ENCODE results near the gene LIN37. TPM values are rescaled to one million over a fixed set of nuclear protein-coding genes. Genes with fewer than 3 reads are reported as not detected.

Gene LIN37
- total and polyA plus RNA-seq, 2 of the 13 experiments (the other 11 are each of a cell fraction or from before 2014, with no cell fraction given), result 6.3 to 8.7 TPM

DNA sequence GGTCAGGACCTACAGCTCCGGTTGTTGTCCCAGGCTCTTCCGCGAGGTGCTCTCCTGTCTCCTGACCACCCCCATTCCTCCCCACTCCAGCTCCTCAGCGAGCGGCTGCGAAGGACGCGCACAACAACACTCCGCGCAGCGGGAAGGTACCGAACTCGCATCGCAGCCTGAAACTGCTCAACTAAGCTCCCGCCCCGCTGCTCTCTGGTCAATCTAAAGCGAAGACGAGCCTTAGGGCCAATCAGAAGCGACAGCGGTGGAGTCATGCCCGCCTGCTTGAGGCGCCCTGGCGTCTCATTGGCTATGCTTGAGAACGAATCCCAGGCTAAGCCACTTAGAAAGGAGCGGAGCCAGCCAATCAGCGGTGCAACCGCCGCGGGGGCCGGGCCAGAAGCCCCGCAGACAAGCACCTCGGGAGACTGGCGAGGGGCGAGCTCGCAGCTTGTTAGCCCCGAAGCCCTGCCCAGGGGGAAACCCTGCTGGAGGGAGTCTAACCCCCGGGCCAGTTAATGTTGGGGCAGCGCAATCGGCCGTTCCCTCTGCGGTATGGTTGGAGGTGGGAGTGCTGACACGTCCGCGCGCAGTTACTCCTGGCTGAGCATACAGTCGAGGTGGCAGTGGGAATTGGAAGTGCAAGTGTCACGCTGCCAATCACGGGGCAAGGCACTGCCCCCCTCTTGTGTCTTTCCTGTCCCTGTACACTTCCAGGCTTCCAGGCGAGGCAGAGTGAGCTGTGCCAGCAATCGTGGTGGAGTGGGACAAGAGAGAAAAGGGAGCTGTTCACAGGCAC is 46.0 kb upstream of the LIN37 start (continued):
- TF ChIP-seq ELF3 (CRISPR knock-in tag; IDR thresholded peaks at IDR 0.05) (no peak), ZNF788 (CRISPR knock-in tag; IDR thresholded peaks at IDR 0.05; ENCODE audit: borderline replicate concordance) (peak; percentile 26; the same call in 1 of the 2 replicates), ZMYM2 (CRISPR knock-in tag; IDR thresholded peaks at IDR 0.05) (peak; percentile 75), SP1 (IDR thresholded peaks at IDR 0.05) (no peak), SP1 (CRISPR knock-in tag; IDR thresholded peaks at IDR 0.05) (peak; percentile 53), ZNF260 (CRISPR knock-in tag; IDR thresholded peaks at IDR 0.05; ENCODE audit: borderline replicate concordance, low read depth) (no peak), ZNF556 (CRISPR knock-in tag; IDR thresholded peaks at IDR 0.05; ENCODE audit: borderline replicate concordance) (peak; percentile 24; the same call in 1 of the 2 replicates), ZC3H13 (CRISPR knock-in tag; IDR thresholded peaks at IDR 0.05) (0 out of 2 replicates have a peak, but pooled peaks have one; percentile 55), ZMYM3 (CRISPR knock-in tag; IDR thresholded peaks at IDR 0.05) (peak; percentile 33; the same call in 1 of the 2 replicates), KDM2A (CRISPR knock-in tag; IDR thresholded peaks at IDR 0.05; ENCODE audit: borderline replicate concordance, low read depth) (peak; percentile 65; the same call in 1 of the 2 replicates), ZNF557 (CRISPR knock-in tag; IDR thresholded peaks at IDR 0.05) (0 out of 2 replicates have a peak, but pooled peaks have one; percentile 33), REPIN1 (CRISPR knock-in tag; IDR thresholded peaks at IDR 0.05; ENCODE audit: borderline replicate concordance, low read depth) (no peak)
- TF ChIP-seq, protein P1, sequence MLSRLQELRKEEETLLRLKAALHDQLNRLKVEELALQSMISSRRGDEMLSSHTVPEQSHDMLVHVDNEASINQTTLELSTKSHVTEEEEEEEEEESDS (CRISPR knock-in tag; IDR thresholded peaks at IDR 0.05; ENCODE audit: borderline replicate concordance), result 0 out of 2 replicates have a peak, but pooled peaks have one; percentile 8
- TF ChIP-seq, protein P2, sequence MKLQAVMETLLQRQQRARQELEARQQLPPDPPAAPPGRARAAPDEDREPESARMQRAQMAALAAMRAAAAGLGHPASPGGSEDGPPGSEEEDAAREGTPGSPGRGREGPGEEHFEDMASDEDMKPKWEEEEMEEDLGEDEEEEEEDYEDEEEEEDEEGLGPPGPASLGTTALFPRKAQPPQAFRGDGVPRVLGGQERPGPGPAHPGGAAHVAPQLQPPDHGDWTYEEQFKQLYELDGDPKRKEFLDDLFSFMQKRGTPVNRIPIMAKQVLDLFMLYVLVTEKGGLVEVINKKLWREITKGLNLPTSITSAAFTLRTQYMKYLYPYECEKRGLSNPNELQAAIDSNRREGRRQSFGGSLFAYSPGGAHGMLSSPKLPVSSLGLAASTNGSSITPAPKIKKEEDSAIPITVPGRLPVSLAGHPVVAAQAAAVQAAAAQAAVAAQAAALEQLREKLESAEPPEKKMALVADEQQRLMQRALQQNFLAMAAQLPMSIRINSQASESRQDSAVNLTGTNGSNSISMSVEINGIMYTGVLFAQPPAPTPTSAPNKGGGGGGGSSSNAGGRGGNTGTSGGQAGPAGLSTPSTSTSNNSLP (IDR thresholded peaks at IDR 0.05; ENCODE audit: low read depth, low read length), result no peak
- TF ChIP-seq, protein P3, sequence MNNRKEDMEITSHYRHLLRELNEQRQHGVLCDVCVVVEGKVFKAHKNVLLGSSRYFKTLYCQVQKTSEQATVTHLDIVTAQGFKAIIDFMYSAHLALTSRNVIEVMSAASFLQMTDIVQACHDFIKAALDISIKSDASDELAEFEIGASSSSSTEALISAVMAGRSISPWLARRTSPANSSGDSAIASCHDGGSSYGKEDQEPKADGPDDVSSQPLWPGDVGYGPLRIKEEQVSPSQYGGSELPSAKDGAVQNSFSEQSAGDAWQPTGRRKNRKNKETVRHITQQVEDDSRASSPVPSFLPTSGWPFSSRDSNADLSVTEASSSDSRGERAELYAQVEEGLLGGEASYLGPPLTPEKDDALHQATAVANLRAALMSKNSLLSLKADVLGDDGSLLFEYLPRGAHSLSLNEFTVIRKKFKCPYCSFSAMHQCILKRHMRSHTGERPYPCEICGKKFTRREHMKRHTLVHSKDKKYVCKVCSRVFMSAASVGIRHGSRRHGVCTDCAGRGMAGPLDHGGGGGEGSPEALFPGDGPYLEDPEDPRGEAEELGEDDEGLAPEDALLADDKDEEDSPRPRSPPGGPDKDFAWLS (CRISPR knock-in tag; IDR thresholded peaks at IDR 0.05; ENCODE audit: borderline replicate concordance), result 0 out of 2 replicates have a peak, but pooled peaks have one; percentile 27
- TF ChIP-seq, protein P4, sequence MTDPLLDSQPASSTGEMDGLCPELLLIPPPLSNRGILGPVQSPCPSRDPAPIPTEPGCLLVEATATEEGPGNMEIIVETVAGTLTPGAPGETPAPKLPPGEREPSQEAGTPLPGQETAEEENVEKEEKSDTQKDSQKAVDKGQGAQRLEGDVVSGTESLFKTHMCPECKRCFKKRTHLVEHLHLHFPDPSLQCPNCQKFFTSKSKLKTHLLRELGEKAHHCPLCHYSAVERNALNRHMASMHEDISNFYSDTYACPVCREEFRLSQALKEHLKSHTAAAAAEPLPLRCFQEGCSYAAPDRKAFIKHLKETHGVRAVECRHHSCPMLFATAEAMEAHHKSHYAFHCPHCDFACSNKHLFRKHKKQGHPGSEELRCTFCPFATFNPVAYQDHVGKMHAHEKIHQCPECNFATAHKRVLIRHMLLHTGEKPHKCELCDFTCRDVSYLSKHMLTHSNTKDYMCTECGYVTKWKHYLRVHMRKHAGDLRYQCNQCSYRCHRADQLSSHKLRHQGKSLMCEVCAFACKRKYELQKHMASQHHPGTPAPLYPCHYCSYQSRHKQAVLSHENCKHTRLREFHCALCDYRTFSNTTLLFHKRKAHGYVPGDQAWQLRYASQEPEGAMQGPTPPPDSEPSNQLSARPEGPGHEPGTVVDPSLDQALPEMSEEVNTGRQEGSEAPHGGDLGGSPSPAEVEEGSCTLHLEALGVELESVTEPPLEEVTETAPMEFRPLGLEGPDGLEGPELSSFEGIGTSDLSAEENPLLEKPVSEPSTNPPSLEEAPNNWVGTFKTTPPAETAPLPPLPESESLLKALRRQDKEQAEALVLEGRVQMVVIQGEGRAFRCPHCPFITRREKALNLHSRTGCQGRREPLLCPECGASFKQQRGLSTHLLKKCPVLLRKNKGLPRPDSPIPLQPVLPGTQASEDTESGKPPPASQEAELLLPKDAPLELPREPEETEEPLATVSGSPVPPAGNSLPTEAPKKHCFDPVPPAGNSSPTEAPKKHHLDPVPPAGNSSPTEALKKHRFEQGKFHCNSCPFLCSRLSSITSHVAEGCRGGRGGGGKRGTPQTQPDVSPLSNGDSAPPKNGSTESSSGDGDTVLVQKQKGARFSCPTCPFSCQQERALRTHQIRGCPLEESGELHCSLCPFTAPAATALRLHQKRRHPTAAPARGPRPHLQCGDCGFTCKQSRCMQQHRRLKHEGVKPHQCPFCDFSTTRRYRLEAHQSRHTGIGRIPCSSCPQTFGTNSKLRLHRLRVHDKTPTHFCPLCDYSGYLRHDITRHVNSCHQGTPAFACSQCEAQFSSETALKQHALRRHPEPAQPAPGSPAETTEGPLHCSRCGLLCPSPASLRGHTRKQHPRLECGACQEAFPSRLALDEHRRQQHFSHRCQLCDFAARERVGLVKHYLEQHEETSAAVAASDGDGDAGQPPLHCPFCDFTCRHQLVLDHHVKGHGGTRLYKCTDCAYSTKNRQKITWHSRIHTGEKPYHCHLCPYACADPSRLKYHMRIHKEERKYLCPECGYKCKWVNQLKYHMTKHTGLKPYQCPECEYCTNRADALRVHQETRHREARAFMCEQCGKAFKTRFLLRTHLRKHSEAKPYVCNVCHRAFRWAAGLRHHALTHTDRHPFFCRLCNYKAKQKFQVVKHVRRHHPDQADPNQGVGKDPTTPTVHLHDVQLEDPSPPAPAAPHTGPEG (CRISPR knock-in tag; IDR thresholded peaks at IDR 0.05), result no peak; the same call in 1 of the 2 replicates
